Activated CD8-positive, alpha-beta memory T cell treated with anti-CD3 and anti-CD28 coated beads for 24 hours (primary cell): ENCODE results near the gene RASGEF1C.

ENCODE experiments used
- DNase-seq: peaks from one replicate; pipeline ENCODE4 v3.0.0-alpha.2; 2020

RASGEF1C gene

GRCh38 chr5:180209137-180209581 is at the start of gene RASGEF1C:
Gene RASGEF1C (minus strand): TSS chr5:180209211. CDS start chr5:180138052, 71,159 bp downstream.
- peak; percentile 84 for DNase-seq

GRCh38 chr5:180253036-180253824 is 44.2 kb upstream of the RASGEF1C start:
- DNase-seq: no peak

GRCh38 chr5:180251887-180252286 is 42.9 kb upstream of the RASGEF1C start:
- no peak for DNase-seq

- DNase-seq: no peak
Measured at GRCh38 chr5:180251141-180251540, 42.1 kb upstream of the RASGEF1C start.

GRCh38 chr5:180250329-180250728 is 41.3 kb upstream of the RASGEF1C start:
- no peak for DNase-seq

DNA sequence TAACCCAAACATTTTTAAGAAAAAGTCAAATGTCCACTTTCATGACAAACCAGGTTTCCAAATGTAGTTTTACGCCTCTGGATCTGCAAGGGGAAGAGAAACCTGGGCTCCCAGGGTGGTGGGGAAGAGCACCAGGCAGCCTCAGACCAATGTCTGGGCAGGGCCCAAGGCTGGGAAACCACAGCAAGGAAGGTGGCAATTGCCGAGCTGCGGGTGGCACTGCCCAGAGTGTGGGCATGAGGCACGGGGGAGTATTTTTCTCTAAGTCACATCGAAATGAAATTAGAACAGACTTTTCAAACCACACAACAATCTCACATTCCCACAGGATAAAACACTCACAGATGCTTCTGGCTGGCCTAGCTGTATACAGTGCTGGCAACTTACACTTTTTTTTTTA is 32.6 kb upstream of the RASGEF1C start:
- no peak for DNase-seq

GRCh38 chr5:180238631-180239030 is 29.6 kb upstream of the RASGEF1C start:
- DNase-seq: no peak

- no peak for DNase-seq
Measured at GRCh38 chr5:180235846-180236245, 26.8 kb upstream of the RASGEF1C start.

DNA sequence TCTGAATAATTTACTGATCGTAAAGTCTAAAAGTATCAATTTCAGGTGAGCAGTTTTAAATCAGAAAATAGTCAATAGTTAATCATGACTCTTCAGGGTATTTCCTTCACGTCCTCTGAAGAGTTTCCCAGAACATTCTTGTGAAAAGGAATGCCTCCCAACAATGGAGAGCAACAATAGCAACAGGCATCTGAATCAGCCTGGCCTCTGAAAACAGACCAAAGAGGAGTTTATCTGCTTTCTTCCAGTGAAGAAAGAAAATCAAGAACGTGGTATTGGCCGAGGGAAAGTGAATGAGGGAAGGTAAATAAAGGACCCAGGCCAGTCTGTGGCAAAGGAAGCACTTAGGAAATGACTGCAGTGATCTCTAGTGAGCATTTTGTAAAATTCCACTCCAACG is 26.1 kb upstream of the RASGEF1C start:
- DNase-seq: no peak

GRCh38 chr5:180234271-180234670 is 25.3 kb upstream of the RASGEF1C start:
- DNase-seq: no peak

DNA sequence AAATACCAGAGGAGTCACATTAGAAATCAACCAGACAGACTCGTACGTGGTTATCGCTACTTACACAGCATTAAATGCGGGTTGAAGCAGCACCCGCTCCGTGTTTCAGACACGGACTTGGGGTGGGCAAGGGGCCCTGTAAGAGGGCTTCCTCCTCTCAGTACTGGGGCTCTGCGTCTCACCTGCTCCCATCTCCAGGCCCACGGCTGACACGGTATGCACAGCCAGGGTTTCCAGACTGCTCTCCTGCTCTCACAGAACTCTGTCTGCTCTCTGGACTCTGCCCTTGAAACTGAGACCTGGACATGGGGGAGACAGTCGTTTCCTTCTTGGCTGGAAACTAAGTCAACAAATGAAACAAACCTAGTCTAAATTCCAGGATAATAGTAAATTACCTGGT is 24.7 kb upstream of the RASGEF1C start:
- DNase-seq: no peak

DNA sequence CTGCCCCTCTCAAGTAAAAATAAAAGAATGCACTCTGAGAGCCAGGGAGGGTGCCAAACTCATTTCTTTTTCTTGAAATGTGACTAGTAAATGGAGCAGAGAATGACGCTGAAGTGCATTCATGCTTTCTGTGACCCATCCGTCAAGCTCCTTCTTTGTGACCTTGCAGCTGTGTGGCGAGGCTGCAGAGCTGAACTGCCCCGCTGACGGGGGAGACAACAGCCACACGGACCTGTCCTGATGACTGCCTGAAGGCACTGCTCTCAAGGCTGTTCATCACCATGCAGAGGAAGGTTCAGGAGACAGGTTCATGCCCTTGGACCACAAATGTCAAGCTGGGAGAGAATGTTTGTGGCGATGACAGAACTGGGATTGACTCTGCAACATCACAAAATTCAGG is 21.0 kb upstream of the RASGEF1C start:
- DNase-seq: no peak

DNA sequence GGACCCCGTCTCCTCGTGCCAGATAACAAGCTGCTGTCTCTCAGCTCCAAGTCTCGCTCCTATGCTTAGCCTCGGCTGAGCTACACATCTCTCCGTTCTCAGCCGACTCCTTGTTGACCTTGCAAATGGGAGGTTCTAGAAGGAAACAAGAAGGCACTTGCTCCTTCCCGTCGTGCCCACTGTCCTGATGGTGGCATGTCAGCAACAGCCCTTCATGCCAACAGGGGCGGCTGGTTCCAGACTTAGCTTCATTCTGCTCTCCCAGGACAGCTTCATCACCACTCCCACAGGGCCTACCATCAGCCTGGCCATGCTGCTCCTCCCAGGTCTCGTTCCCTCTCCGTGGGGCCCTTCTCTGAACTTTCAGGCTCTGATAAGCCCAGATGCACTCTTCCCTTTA is 13.0 kb upstream of the RASGEF1C start:
- DNase-seq: no peak

DNA sequence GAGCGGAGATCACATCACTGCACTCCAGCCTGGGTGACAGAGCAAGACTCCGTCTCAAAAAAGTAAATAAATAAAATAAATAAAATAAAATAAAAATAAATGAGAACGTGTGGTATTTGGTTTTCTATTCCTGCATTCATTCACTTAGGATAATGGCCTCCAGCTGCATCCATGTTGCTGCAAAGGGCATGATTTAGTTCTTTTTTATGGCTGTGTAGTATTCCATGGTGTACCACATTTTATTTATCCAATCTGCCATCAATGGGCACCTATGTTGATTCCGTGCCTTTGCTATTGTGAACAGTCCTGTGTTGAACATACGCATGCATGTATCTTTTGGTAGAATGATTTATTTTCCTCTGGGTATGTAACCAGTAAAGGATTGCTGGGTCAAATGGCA is 8.8 kb upstream of the RASGEF1C start:
- no peak for DNase-seq

GRCh38 chr5:180216646-180217171 is 7.7 kb upstream of the RASGEF1C start:
- no peak for DNase-seq

- DNase-seq: no peak
Measured at GRCh38 chr5:180215783-180216630, 7.0 kb upstream of the RASGEF1C start.

- DNase-seq: no peak
Measured at GRCh38 chr5:180214870-180215770, 6.1 kb upstream of the RASGEF1C start.

DNA sequence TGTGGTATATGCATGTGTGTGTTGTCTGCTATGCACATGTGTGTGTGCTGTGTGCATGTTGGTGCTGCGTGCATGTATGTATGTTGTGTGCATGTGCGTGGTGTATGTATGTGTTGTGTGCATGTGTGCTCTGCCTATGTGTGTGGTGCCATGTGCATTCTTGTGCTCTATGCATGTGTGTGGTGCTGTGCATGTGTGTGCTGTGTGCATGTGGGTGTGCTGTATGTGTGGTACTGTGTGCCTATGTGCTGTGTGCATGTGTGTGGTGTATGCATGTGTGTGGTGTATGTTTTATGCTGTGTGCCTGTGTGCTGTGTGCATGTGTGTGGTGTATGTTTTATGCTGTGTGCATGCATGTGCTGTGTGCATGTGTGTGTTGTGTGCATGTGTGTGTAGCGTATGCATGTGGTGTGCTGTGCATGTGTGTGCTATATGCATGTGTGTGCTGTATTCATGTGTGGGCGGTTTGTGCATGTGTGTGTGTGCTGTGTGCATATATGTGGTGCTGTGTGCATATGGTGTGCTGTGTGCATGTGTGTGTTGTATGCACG is 4.7 kb upstream of the RASGEF1C start:
- DNase-seq: no peak

GRCh38 chr5:180213256-180213600 is 4.2 kb upstream of the RASGEF1C start:
- no peak for DNase-seq

GRCh38 chr5:180212363-180213255 is 3.6 kb upstream of the RASGEF1C start:
- no peak for DNase-seq

DNA sequence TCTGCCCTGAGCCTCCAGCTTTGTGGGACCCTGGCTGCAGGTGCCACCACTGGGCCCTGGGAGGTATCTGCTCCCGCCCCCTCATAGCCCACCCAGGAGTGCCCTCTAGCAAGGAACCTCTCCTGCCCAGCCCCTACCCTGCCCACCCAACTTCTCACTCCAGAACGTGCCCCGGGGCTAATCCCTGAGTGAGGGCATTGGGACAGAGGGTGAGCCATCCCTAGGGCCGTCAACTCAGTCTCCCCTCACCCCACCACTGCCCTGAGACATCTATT is 2.7 kb upstream of the RASGEF1C start:
- DNase-seq: no peak
